GM19395 (cell line): ENCODE results near the gene FBXO36.
"Not testable (repeated sequence)": the region's sequence is repeated elsewhere in the genome, so short reads cannot be mapped to it uniquely, and the experiment has no call there.

Experiments used
- ATAC-seq: cut with Tn5 transposase; IDR thresholded peaks from one replicate; pipeline ENCODE4 v1.9.1; 2021; ENCODE audit warnings: mild to moderate bottlenecking, moderate library complexity; ENCODE audit not compliant: unreplicated experiment

Gene FBXO36

DNA sequence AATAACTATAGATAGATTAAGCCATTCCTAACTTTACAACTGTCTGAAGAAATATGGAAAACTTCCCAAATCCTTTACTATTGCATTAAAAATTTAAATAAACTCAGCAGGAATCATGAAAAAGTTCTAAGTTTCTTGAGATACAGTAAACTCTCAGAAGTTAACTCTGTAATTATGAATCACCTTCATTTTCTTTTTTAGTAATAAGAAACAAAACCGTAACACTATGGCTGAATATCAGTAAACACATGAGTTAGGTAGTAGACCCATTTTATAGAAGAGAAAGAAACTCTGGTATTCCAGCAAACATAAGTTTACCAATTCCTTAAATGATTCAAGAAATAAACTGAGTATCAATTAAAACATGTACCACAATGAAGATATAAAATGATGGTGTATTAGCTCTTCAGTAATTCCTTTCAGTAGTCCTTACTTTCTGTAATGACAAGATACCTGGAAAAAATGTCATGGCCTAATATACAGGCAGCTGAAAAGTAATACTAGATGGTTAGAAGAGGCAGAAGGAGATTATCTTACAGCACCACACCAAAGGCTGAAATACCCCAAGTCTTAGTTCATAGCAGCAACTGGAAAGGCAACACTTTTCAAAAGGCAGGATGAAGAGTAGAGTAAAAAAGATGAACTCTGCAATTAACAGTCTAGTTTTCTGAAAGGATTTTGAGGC is 12.0 kb upstream of the FBXO36 start:
- peak; percentile 29 for ATAC-seq

DNA sequence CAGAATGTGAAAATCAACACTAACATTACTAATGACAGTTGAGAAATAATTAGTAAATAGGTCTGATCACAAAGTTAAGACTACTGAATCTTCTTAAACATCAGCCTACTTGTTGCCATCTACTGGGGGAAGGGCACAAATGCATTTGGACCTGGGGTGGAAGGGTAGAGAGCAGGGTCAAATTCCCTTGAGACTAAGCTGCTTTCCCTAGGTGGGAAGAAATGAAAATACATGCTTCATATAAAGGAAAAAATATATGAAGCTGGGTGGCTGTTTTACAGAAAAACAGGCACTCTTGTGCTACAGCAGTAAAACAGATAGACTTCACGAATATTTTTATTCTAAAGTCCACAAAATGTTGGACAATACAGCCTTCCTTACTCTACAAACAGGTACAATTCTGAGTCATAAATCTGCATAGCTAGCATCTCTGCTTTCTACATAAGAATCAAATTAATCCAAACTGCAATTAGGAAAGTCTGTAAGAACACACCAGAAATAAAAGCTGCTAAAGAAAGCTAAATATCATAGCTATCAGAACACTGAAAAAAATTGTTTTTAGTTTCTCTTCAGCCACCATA is 11.4 kb upstream of the FBXO36 start:
- ATAC-seq = peak; percentile 73

DNA sequence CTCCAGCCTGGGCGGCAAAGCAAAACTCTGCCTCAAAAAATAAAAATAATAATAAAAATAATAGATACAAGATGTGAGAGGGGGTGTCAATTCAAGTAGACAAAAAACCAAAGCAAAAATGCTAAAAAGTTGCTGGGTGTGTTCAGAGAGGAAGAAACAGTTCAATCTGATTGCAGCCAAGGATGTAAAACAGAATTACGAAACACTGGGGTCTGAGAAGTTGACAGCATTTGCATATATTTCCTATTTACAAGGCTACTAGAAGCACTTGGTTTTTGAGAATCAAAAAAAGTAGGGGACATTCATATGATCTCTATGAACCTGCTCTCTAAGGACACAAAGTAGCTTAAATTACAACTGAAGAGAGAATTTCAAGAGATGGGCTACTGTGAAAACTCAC is 8.1 kb upstream of the FBXO36 start:
- no peak for ATAC-seq

DNA sequence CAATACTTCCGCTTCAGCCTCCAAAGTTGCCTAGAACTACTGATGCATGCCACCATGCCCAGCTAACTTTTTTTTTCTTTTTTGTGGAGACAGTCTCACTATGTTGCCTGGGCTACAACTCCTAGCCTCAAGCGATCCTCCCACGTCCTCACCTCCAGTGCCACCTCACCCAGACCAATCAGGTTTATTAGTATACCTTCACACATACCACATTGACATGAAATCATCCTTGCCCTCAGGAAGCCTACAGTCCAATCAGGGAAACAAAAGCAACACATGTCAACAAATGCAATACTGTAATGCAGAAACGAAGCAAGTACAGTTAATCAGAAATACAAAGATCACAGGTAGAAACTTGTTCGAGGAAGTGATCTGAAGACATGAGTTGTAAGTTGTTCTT is 4.5 kb upstream of the FBXO36 start:
- no peak for ATAC-seq

DNA sequence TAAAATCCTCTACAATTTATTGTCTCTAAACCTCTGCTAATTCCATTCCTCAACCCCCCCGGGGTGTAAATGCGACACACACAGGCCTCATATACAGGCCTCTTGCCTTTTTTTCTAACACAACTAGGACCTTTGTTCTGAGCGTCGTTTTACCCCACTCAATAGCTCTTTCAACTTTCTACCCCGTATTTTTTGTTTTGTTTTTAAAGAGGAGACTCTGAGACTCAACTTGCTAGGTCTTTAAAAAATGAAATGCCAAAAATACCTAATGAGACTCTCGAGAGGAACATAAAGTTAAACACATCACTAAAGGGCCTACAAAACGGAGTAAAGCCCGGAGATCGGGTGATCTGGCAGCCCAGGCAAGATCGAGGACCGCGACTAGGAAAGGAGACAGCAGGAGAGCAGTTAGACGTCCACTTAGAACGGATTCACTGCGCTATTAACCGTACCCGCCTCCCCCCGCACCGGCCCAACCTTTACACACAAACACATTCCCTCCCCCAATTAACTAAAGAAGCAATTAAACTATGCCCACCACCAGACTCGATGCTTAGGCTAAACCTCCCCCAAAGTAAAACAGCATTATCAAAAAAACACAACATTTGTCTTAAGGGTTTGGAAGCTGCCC is 2.2 kb upstream of the FBXO36 start:
- no peak for ATAC-seq

DNA sequence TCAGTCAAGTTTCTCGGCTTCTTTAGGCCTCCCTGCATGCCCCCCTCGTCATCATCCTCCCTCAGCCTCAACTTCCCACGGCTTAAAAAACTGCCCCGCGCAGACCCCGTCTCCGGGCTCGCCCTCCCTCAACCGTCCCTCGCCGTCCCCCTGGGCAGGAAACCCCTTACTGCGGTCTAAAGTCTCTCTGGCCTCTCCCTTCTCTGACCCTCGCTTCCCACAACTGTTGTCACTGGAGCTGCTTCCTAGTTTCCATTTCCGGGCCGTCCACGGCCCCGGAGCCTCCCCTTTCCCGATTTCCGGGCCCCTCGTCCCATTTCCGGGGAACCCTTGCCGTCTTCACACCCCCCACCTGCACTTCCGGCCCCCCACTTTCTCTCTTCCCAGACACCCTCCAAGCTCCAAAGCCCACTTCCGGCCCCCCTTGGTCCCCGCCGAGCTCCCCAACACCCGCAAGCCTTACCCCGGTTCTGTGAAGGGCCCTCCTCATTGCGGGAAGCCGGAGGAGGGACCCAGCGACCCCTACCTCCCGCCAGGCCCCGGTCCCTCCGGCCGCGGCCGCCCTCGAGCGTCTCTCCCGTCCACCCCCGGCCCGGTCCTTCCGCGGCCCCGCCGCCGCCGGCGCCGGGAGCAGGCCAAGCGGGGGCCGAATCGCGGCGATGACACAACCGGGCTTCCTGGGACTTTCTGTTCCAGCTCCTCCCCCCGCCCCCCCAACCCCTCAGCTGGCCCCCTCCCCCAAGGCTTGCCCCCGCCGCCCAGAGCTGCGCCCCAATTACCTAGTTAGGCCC is 1.0 kb upstream of the FBXO36 start:
- peak; percentile 28 for ATAC-seq

DNA sequence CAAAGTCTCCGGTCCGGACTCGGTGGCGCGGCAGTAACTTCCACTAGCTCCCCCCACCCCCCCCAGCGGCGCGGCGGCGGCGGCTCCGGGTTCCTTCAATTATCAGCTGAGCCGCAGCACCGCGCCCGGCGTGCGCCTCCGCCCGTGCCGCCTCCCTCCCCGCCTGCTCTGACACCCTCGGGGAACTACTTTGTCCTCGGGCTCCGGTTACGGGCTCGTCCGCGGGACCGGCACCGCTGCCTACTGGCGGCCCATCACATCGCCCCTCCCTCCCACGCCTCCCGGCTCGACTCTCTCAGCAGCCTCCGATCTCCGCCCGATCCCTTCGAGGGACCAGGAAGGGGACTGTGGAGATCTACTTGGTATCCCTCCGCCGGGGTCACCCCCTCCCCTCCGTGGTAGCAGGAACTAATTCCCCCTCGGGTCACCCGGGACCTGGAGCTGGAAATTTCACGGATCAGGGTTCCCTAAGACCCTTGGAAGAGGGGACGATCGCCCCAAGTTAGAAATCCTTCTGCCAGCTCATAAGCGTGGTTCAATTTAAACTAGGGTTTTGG is 333 bp upstream of the FBXO36 start, which contains the start of gene TRIP12:
Gene TRIP12 (minus strand): TSS at position 118 of the 557 bp plus-strand sequence. CDS start 41,930 bp downstream, outside the sequence.
- ATAC-seq = peak; percentile 75

DNA sequence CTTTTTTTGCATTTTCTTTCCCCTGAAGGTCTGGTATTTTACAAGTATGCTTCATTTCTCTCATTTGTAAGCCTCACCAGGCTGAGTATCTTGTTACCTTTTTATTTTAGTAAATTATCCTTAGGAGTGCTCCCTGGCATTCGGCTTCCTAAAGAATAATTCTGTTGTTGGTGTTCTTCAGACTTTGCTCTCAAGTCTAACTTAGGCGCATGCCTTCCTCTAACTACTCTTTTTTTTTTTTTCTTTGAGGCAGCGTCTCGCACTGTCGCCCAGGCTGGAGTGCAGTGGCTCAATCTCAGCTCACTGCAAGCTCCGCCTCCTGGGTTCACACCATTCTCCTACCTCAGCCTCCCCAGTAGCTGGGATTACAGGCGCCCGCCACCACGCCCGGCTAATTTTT is 2.2 kb downstream of the FBXO36 start:
- ATAC-seq = not testable (repeated sequence)

DNA sequence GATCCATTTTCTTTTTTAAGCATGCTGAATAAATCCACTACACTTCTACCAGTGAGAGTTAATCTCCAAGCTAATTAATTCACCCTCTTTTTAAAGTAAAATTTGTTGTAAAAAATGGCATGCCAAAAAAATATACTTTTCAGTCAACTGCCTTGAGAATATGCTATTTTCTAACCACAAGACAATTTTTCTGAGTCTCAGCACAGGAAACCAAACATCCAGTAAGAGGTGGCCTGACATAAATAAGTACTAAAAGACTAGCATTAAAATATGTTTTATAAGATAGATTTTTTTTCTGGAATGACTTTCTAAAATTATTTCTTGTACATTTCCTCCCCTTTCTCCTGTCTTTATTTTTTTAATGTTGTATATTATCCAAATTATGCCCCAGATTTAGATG is 2.9 kb downstream of the FBXO36 start:
- no peak for ATAC-seq

DNA sequence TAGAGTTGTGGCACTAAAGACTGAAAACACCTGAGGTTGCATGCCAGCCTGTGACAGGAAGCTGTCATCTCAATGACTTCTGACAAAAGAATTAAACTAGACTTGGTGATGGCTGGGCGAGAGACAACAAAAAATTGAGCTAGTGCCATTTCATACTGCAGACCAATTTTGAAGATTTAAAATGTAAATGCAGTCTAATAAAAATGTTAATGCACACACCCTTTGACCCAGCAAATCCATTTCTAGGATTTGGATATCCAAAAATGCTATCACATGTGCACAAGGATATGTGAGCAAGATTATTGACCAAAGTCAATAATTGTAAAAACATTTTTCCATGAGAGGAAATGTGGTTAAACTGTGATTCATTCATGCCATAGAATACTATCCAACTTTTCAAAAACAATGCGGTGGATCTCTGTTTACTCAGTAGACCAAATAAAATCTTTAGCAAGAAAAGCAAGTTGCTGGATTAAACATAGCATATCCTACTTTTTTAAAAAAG is 5.6 kb downstream of the FBXO36 start:
- ATAC-seq = no peak

DNA sequence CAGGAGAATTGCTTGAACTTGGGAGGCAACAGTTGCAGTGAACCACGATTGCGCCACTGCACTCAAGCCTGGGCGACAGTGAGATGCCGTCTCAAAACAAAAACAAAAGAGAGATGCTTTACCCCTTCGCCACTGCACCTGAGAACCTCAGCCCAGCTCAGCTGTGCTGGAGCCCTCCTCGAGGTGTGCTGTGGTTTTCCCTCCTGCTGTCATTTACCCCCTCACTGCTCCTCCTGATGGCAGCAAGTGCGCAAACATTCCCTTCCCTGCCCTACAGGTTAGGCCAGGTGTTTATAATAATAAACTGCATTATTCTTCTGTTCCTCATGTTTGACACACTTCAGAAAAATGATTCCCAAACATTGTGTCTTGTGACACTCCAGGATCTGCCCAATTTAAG is 8.4 kb downstream of the FBXO36 start:
- no peak for ATAC-seq

DNA sequence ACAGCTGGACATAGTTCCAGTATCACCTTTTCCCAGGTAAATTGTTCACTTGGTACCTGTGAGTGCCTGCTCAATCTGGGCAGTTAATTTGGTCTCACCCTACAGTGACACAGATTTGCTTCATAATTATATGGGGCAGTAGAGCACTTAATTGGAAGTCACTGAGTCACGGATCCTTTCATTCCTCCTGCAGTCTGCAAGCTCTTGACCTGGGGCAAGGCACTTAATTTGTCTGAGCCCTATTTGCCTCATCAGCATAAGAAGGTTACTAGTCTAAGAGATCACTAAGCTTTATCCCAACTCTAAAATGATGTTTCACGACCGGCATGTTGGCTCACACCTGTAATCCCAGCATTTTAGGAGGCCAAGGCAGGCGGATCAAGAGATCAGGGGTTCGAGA is 8.9 kb downstream of the FBXO36 start:
- no peak for ATAC-seq

DNA sequence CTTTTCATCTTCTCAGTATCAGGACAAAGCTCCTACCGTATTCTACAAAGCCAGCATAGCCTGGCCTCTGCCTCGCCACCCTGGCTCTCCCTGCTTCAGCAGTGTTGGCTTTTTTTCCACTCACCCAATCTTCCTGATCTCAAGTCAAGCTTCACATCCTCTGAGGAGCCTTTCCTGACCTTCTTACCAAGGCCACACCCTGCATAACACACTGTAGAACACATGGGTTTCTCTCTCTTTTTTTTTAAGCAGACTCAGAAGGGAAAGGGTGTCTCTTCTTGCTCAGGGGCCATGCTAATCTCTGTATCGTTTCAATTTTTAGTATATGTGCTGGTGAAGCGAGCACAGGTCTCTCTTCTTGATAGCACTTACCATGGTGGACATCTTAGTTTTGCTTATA is 15.2 kb downstream of the FBXO36 start:
- no peak for ATAC-seq

DNA sequence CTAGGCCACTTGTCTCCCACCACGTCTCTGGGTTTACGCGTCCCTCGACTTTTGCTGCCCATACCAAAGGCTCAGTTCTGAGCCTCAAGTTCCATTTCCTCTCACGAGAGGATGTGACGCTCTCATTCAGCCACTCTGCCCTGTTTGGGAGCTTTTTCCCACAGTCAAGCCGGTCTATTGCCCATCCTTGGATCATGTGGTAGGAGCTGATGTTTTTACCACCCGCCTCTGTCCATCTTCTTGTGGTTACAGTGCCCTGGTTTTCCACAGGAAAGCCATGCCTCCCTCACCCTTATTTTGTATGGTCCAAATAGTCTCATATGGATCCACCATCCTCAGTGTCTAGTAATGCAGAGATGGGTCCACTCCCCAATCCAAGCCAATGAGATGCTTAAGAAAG is 20.4 kb downstream of the FBXO36 start:
- ATAC-seq = no peak

DNA sequence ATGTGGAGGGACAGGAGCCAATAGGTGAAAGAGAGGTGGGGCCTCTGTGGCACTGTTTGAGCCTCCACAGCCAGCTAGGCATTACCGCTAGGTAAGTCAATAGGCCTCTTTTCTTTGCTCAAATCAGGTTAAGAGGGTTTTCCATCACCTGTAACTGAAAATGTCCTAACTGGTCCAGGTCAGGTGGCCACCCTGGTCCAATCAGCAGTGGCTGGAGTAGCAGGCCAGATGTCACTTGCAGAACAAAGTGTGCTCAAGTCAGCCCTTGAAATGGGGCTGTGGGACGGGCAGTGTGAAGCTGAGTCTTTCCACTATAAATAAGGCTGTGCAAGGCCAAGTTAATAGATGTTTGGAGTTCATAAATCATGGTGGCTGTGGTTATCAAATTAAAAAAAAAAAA is 20.9 kb downstream of the FBXO36 start:
- no peak for ATAC-seq

DNA sequence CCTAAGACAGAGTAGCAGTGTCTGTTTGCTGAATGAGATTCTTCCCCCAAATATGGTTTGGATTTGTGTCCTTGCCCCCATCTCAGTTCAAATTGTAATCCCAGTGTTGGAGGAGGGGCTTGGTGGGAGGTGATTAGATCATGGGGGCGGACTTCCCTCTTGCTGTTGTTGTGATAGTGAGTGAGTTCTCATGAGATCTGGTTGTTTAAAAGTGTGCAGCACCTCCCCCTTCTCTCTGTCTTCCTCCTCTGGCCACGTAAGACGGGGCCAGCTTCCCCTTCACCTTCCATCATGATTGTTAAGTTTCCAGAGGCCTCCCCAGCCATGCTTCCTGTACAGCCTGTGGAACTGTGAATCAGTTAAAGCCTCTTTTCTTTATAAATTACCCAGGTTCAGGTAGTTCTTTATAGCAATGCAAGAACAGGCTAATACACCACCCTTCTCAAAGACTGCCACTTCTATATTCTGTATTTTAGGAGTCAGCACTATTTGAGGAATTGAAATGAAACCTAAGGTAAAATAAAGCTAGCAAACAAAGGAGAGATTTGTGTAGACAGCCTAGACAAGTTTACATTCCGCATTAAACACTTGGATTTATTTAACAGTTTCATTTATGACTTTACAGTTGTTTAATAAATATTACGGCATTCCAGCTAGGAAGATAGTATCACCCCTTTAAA is 21.6 kb downstream of the FBXO36 start:
- no peak for ATAC-seq

DNA sequence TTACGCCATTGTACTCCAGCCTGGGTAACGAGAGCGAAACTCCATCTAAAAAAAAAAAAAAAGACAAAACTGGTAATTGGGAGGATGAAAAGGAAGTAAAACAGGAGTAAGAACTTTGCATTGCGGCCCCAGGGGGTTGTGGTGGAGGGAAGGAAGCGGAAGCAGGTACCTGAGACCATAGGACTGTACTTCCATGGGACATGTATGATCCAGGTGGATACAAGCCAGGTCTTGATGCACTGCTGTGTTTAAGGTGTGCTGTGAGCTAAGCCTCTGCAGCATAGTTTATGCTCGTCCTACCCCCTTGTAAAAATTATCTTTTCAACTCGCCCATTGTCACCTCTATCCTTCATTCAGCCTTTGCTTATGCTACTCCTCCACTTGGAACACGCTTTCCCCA is 23.7 kb downstream of the FBXO36 start:
- ATAC-seq = no peak

DNA sequence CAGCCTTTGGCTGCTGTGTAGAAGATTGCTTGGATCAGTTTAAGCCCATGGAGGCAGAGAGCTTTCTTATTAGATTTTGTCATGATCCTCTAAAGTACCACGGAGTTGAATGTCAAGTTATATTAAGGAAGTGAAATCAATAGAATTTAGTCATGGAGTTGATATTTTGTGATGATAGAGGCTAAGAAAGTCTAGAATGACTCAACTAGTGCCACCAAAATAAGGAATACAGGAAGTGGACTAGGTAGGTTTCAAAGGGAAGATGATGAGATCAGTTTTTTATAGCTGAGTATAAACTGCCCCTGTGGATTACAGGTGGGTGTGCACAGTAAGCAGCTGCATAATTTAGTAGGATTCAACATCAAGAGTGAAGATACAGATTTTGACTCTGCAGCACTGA is 25.2 kb downstream of the FBXO36 start:
- peak; percentile 70 for ATAC-seq

DNA sequence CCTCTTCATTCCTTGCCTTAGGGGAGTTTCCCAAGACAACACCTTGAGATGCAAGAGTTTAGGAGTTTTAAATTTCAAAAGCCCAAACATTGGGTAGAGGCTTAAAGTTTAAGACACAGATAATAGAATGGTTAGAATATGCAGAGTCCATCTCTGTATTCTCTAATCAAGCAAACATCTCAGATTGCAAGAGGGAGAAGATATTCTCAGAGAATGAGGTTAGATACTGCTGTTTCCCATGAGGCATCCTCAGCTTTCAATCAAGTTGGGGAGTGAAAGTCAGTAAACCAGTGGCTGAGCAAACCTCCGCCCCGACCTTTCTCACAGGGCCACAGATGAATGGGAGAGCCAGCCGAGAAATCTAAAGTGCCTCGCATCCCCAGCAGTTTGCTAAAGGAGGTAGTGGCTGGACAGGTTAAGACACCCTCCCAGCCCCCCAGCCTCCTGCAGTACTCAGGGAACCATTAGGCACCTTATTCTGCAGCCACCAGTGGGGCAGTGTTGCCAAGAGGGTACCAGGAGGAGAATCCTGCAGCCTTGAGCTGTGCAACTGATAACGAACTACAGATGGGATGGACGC is 30.0 kb downstream of the FBXO36 start:
- no peak for ATAC-seq

DNA sequence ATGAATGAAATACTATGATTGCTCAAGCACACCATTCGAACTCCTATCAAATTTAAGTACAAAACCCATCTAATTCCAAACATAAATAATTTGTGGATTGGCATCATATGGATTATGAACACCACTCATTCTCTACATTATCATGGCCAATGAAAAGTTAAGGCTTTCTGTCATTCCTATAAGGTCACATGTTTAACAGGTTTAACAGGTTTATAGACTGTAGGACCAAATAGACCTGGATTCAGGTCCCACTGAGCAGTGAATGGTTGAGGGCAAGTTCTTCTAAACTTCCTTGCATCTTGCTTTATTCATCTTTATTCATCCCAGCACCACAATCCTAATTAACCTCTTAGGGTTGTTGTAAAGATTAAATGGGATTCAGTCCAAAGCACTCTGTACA is 33.4 kb downstream of the FBXO36 start:
- no peak for ATAC-seq
